22Rv1 (cell line): ENCODE data around the gene HNRNPA3.

Experiments
- H3K27ac ChIP-seq: fragments of 450-650 bp; 2 replicates; pipeline ENCODE4 v1.5.1; 2017
- CTCF ChIP-seq: fragments of 450-650 bp; IDR thresholded peaks from 2 replicates; pipeline ENCODE4 v1.5.1; 2017; ENCODE audit warnings: mild to moderate bottlenecking
- ZFX ChIP-seq: fragments of 450-650 bp; IDR thresholded peaks from 2 replicates; pipeline ENCODE4 v1.6.1; 2017; ENCODE audit warnings: antibody characterized with exemption, borderline replicate concordance

HNRNPA3 gene

GRCh38 chr2:177239932-177240630 is 27.5 kb downstream of the HNRNPA3 start:
- TF ChIP-seq CTCF = no peak
- TF ChIP-seq ZFX = no peak
- peak overlapping the region; percentile 40; the same call in 1 of the 2 replicates for H3K27ac ChIP-seq

- H3K27ac ChIP-seq = peak overlapping the region; percentile 60
- TF ChIP-seq CTCF = no peak
These were observed 29.1 kb downstream of the HNRNPA3 start for GRCh38 chr2:177241711-177242120.

- H3K27ac ChIP-seq = peak overlapping the region; percentile 60
- TF ChIP-seq CTCF = no peak
- no peak for TF ChIP-seq ZFX
These were observed 29.8 kb downstream of the HNRNPA3 start for GRCh38 chr2:177242121-177242987.

- no peak for TF ChIP-seq ZFX
- TF ChIP-seq CTCF = no peak
- peak overlapping the region; percentile 60 for H3K27ac ChIP-seq
These were observed 30.5 kb downstream of the HNRNPA3 start for GRCh38 chr2:177243073-177243472.

GRCh38 chr2:177243476-177243875 is 30.9 kb downstream of the HNRNPA3 start:
- peak overlapping the region; percentile 60 for H3K27ac ChIP-seq
- no peak for TF ChIP-seq CTCF
- TF ChIP-seq ZFX = no peak

GRCh38 chr2:177244244-177244771 is 31.7 kb downstream of the HNRNPA3 start:
- no peak overlapping the region for H3K27ac ChIP-seq
- no peak for TF ChIP-seq CTCF
- TF ChIP-seq ZFX = no peak

GRCh38 chr2:177245010-177245422 is 32.4 kb downstream of the HNRNPA3 start:
- no peak overlapping the region for H3K27ac ChIP-seq
- TF ChIP-seq CTCF (no peak), ZFX (no peak)
